Measurements from ENCODE around the gene ZDHHC20.

GRCh38 chr13:21322988-21323387, 136.1 kb downstream of the ZDHHC20 start:
- TF ChIP-seq SKIL (IDR thresholded peaks at IDR 0.05; ENCODE audit: low read depth, poor library complexity, severe bottlenecking) (no peak), RAD21 (IDR thresholded peaks at IDR 0.05; ENCODE audit: insufficient read depth, low read depth, low read length) (no peak), MLLT1 (IDR thresholded peaks at IDR 0.05) (no peak), ETV6 (conservative IDR thresholded peaks at IDR 0.05 in 1 of 2, IDR thresholded peaks at IDR 0.05 in 1 of 2; ENCODE audit: borderline replicate concordance in 1 of 2, low read depth in 1 of 2) (no peak), RAD51 (IDR thresholded peaks at IDR 0.05) (no peak), CTCF (IDR thresholded peaks at IDR 0.05 in 2 of 3, conservative IDR thresholded peaks at IDR 0.05 in 1 of 3; ENCODE audit: control insufficient read depth in 2 of 3, extremely low read depth in 1 of 3, insufficient read depth in 1 of 3, low read depth in 3 of 3, low read length in 3 of 3) (no peak), CEBPZ (IDR thresholded peaks at IDR 0.05; ENCODE audit: low read depth, low read length) (no peak), HDAC6 (IDR thresholded peaks at IDR 0.05; ENCODE audit: unreplicated experiment) (no peak), ZZZ3 (IDR thresholded peaks at IDR 0.05; ENCODE audit: control insufficient read depth, insufficient read length, low read depth) (no peak), EP300 (IDR thresholded peaks at IDR 0.05; ENCODE audit: borderline replicate concordance in 1 of 2, control insufficient read depth in 1 of 2, low read depth in 2 of 2, low read length in 2 of 2) (no peak), GABPA (IDR thresholded peaks at IDR 0.05; ENCODE audit: low read depth) (no peak), PBX3 (IDR thresholded peaks at IDR 0.05; ENCODE audit: insufficient replicate concordance, low read depth, low read length) (no peak)
